K562 (cell line): ENCODE results near the gene SLC8A2. TPM values are rescaled to one million over a fixed set of nuclear protein-coding genes. Genes with fewer than 3 reads are reported as not detected.

Experiments used
- ATAC-seq: fragments of 200-7000 bp; cut with Tn5 transposase; 3 replicates; pipeline ENCODE4 v1.9.1; 2020; ENCODE audit warnings: moderate library complexity
- BruUV-seq: library from RNA; stranded (reverse); fragments of 400-500 nt; replicated peaks from 2 replicates; lab custom pipeline; 2021; lab: Mats Ljungman, UMichigan
- CTCF ChIA-PET: fragments of 300-600 bp; formaldehyde crosslinking; extraction: SDS; loops from one replicate; lab custom pipeline; 2021; ENCODE audit warnings: low intra/inter-chr PET ratio; lab: Yijun Ruan, JAX
- POLR2A ChIA-PET: fragments of 300-600, 350-650 bp; sonication (Branson Sonifier 250); formaldehyde crosslinking; extraction: SDS; loops from one replicate; lab custom pipeline; 2021; ENCODE audit warnings: antibody characterized with exemption, inconsistent platforms; lab: Yijun Ruan, JAX
- DNase-seq, 4 experiments: peaks; one replicate each; pipeline versions ENCODE4 v3.0.0 to v3.0.0-alpha.2; 2011 to 2018; ENCODE audit warnings: low spot score in 3 of 4, mixed read lengths in 3 of 4; ENCODE audit errors: extremely low read depth in 1 of 4
- FAIRE-seq: peaks from 2 replicates; lab custom pipeline; 2011; peaks lifted over from hg19 to GRCh38; lab: Jason Lieb, UNC
- H2AFZ ChIP-seq: 2 replicates; pipeline ENCODE4 v1.6.0; 2011; ENCODE audit warnings: low read depth, low read length, control low read depth, inconsistent platforms
- H3K27ac ChIP-seq: fragments of 200-600 bp; 3 replicates; pipeline ENCODE4 v1.8.0; 2011; ENCODE audit warnings: low read depth, mild to moderate bottlenecking, control low read depth, inconsistent platforms, low read length, moderate library complexity, mixed read lengths; ENCODE audit errors: extremely low read depth
- H3K27me3 ChIP-seq, 2 experiments: fragments of 300-600 bp in 1 of 2; 2 replicates in 1 of 2; 3 replicates in 1 of 2; pipeline versions ENCODE4 v1.6.0 to v1.8.0; 2011; ENCODE audit warnings: inconsistent platforms in 2 of 2, low read length in 2 of 2, mild to moderate bottlenecking in 1 of 2, mixed read lengths in 1 of 2, moderate library complexity in 1 of 2; ENCODE audit not compliant: control insufficient read depth in 2 of 2, insufficient read depth in 2 of 2
- H3K36me3 ChIP-seq: fragments of 300-600 bp; 3 replicates; pipeline ENCODE4 v1.8.0; 2011; ENCODE audit warnings: mild to moderate bottlenecking, low read length, inconsistent platforms; ENCODE audit not compliant: control insufficient read depth, insufficient read depth
- H3K4me1 ChIP-seq, 2 experiments: fragments of 200-600 bp in 1 of 2; replicated peaks in 1 of 2; 2 replicates in 1 of 2; 3 replicates in 1 of 2; pipeline versions ENCODE4 v1.5.1 to v1.8.0; 2011; ENCODE audit warnings: inconsistent platforms in 2 of 2, low read length in 2 of 2, mild to moderate bottlenecking in 1 of 2, mixed read lengths in 1 of 2, moderate library complexity in 1 of 2; ENCODE audit not compliant: control insufficient read depth in 2 of 2, insufficient read depth in 2 of 2
- H3K4me2 ChIP-seq: 2 replicates; pipeline ENCODE4 v1.6.1; 2011; ENCODE audit warnings: low read length, control low read depth, inconsistent platforms, mixed read lengths; ENCODE audit not compliant: insufficient read depth
- H3K4me3 ChIP-seq: fragments of 200-600 bp; sonication (generic), shearing (Covaris generic); 2 replicates; pipeline ENCODE4 v1.5.1; 2016; ENCODE audit warnings: control low read depth, inconsistent platforms
- H3K79me2 ChIP-seq: fragments of 200-600 bp; 3 replicates; pipeline ENCODE4 v1.8.0; 2011; ENCODE audit warnings: low read length, inconsistent platforms; ENCODE audit not compliant: control insufficient read depth, insufficient read depth
- H3K9ac ChIP-seq, 2 experiments: 2 replicates each; pipeline versions ENCODE4 v1.6.0 to v1.6.1; 2011; ENCODE audit warnings: low read depth in 2 of 2, low read length in 2 of 2, control low read depth in 1 of 2, inconsistent platforms in 1 of 2, mild to moderate bottlenecking in 1 of 2, mixed read lengths in 1 of 2; ENCODE audit not compliant: insufficient read depth in 1 of 2
- H3K9me1 ChIP-seq: one replicate; pipeline ENCODE4 v1.6.0; 2011; ENCODE audit warnings: inconsistent platforms, mild to moderate bottlenecking, low read length, moderate library complexity; ENCODE audit not compliant: control insufficient read depth, insufficient read depth
- H3K9me3 ChIP-seq: replicated peaks from 2 replicates; pipeline ENCODE4 v1.5.1; 2011; ENCODE audit warnings: low read depth, low read length, inconsistent platforms; ENCODE audit not compliant: control insufficient read depth, insufficient read depth
- H4K20me1 ChIP-seq: replicated peaks from 2 replicates; pipeline ENCODE4 v1.6.1; 2011; ENCODE audit warnings: low read length, inconsistent platforms, mixed read lengths; ENCODE audit not compliant: control insufficient read depth, insufficient read depth
- ADNP ChIP-seq: fragments of 200-800 bp; sonication (Bioruptor generic); IDR thresholded peaks from 2 replicates; pipeline ENCODE4 v1.6.1; 2016; ENCODE audit warnings: missing genetic modification characterization, missing compliant biosample characterization
- BCOR ChIP-seq: fragments of 450-650 bp; IDR thresholded peaks from 2 replicates; pipeline ENCODE4 v1.6.1; 2016
- BRF1 ChIP-seq: IDR thresholded peaks from 3 replicates; pipeline ENCODE4 v1.6.1; 2011; ENCODE audit warnings: borderline replicate concordance, mild to moderate bottlenecking; ENCODE audit not compliant: insufficient read length; ENCODE audit errors: extremely low read depth
- CBX5 ChIP-seq: IDR thresholded peaks from 2 replicates; pipeline ENCODE4 v1.6.1; 2014; ENCODE audit warnings: low read depth, borderline replicate concordance
- EHMT2 ChIP-seq: fragments of 450-650 bp; IDR thresholded peaks from 2 replicates; pipeline ENCODE4 v1.6.1; 2018; ENCODE audit warnings: antibody characterized with exemption
- FUS ChIP-seq: fragments of 200-400 bp; formaldehyde crosslinking; optimal IDR thresholded peaks from 2 replicates; pipeline ENCODE3; 2017; ENCODE audit warnings: low read depth, low read length
- HDAC2 ChIP-seq: fragments of 450-650 bp; IDR thresholded peaks from 2 replicates; pipeline ENCODE4 v1.6.1; 2016; ENCODE audit warnings: mild to moderate bottlenecking
- HIVEP1 ChIP-seq: fragments of 250-450 bp; sonication (Bioruptor Pico); IDR thresholded peaks from 2 replicates; pipeline ENCODE4 v1.4.0; 2020; ENCODE audit warnings: mild to moderate bottlenecking
- KDM1A ChIP-seq, 2 experiments: fragments of 450-650 bp; IDR thresholded peaks; 2 replicates each; pipeline ENCODE4 v1.6.1; 2016; ENCODE audit warnings: mild to moderate bottlenecking in 2 of 2
- POLR3A ChIP-seq: IDR thresholded peaks from 2 replicates; pipeline ENCODE4 v1.6.1; 2011; ENCODE audit warnings: borderline replicate concordance, mild to moderate bottlenecking, moderate library complexity; ENCODE audit not compliant: insufficient read length, insufficient read depth; ENCODE audit errors: extremely low read depth
- RBM25 ChIP-seq: fragments of 200-400 bp; formaldehyde crosslinking; IDR thresholded peaks from 2 replicates; pipeline ENCODE4 v1.6.1; 2018; ENCODE audit warnings: low read length, low read depth, moderate library complexity; ENCODE audit not compliant: severe bottlenecking
- RBM34 ChIP-seq: fragments of 200-400 bp; formaldehyde crosslinking; IDR thresholded peaks from 2 replicates; pipeline ENCODE4 v1.6.1; 2018; ENCODE audit warnings: low read length, borderline replicate concordance; ENCODE audit not compliant: insufficient read depth
- STAT5A ChIP-seq: IDR thresholded peaks from 2 replicates; pipeline ENCODE4 v1.6.1; 2012; ENCODE audit warnings: low read length, inconsistent platforms, borderline replicate concordance
- TFAM ChIP-seq: fragments of 250-450 bp; sonication (Bioruptor Pico); conservative IDR thresholded peaks from 2 replicates; pipeline ENCODE4 v1.5.0; 2021; ENCODE audit warnings: mild to moderate bottlenecking, moderate library complexity
- TFAP4 ChIP-seq: sonication (generic); formaldehyde crosslinking; IDR thresholded peaks from 2 replicates; pipeline ENCODE4 v1.8.0; 2022; ENCODE audit warnings: missing genetic modification reagents, mild to moderate bottlenecking, moderate library complexity, borderline replicate concordance
- YY1 ChIP-seq, 3 experiments: IDR thresholded peaks; 2 replicates each; pipeline ENCODE4 v1.6.1; 2011; ENCODE audit warnings: low read length in 2 of 3, mild to moderate bottlenecking in 2 of 3, moderate library complexity in 2 of 3, borderline replicate concordance in 1 of 3, control low read depth in 1 of 3, low read depth in 1 of 3; ENCODE audit not compliant: insufficient read depth in 3 of 3, insufficient replicate concordance in 2 of 3, control insufficient read depth in 1 of 3, insufficient read length in 1 of 3; ENCODE audit errors: extremely low read depth in 1 of 3
- ZNF280A ChIP-seq: fragments of 450-650 bp; IDR thresholded peaks from 2 replicates; pipeline ENCODE4 v1.6.1; 2018; ENCODE audit warnings: mild to moderate bottlenecking, low read depth; ENCODE audit not compliant: partially characterized antibody
- WGBS: fragments of 100-300 bp; shearing (Covaris generic); methylation state at CpG from one replicate; pipeline ENCODE4 v1.1.6; 2016; ENCODE audit warnings: low coverage, mixed read lengths; ENCODE audit not compliant: insufficient coverage; ENCODE audit errors: missing lambda C conversion rate; 5-methylcytosine and 5-hydroxymethylcytosine counted together
- in situ Hi-C: fragments of 300-500 bp; cut with MboI; formaldehyde crosslinking; loops from 4 replicates; pipeline ENCODE4 v1.15.0; 2018; ENCODE audit warnings: inconsistent platforms, mixed read lengths
- intact Hi-C: fragments of 100-400 bp; cut with micrococcal nuclease; formaldehyde crosslinking; loops from 2 replicates; pipeline ENCODE4 v1.14.2; 2022
- polyA plus RNA-seq, 8 experiments: library from polyadenylated mRNA; depleted of rRNA in 4 of 8; stranded (reverse) in 5 of 8; unstranded in 3 of 8; fragments of >200 nt; fragmentation: Nextera tagmentation in 2 of 8; fragmentation: Illumina TruSeq in 1 of 8; extraction: Ambion mirVana in 2 of 8; extraction: Trizol in 1 of 8; gene quantifications; 2 replicates each; pipeline versions ENCODE4 v1.2.1 to v1.2.3, GENCODE V29; 2011 to 2014; ENCODE audit warnings: inconsistent platforms in 1 of 8, missing spikeins in 1 of 8
- total RNA-seq, 7 experiments: library from RNA; depleted of rRNA in 6 of 7; stranded (reverse); fragments of >200 nt in 6 of 7; fragmentation: Illumina TruSeq in 2 of 7; extraction: Trizol in 2 of 7; gene quantifications; 2 replicates each; pipeline versions ENCODE4 v1.2.1 to v1.2.3, GENCODE V29; 2011 to 2021; ENCODE audit warnings: low replicate concordance in 1 of 7

Gene SLC8A2
- total and polyA plus RNA-seq, 9 of the 15 experiments (the other 6 are each of a cell fraction or from before 2014, with no cell fraction given): 0.07 to 0.66 (median 0.24) TPM; not detected in 3

DNA sequence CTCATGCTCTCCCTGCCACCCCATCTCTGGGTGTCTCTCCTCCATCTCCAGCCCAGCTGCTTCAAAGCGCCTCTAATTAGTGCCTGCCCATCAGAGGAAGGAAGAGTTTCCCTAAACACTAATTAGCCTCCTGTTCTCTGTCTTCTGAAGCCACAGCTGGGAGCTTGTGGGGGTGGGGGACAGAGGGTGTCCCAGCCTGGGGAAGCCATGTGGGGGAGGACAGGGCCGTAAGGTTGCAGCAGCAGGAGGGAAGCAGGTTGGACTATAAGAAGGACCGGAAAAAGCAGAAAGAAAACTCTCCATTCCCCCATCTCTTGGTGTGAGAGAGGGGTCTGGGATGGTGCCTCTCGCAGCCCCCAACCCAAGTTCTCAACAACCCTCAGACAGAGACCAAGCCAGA lies 26.2 kb downstream of the SLC8A2 start:
- in situ Hi-C loops (no loop called here), intact Hi-C loops (loop anchor here (10.0 kb wide), 1 partner anchor 159 kb away; the partner anchor contains the start of gene BICRA)
- Histone ChIP-seq H3K9me3 (no peaks in the 10 kb centered on the region), H3K27me3 (peaks cover 21 to 44% of the 10 kb centered on the region in 2 experiments; a peak in 4 of 5 replicates), H4K20me1 (peaks cover 7% of the 10 kb centered on the region; the same call in 1 of the 2 replicates), H3K36me3 (no peaks in the 10 kb centered on the region), H3K4me1 (peaks cover 13 to 39% of the 10 kb centered on the region in 2 experiments; a peak in 4 of 5 replicates), H2AFZ (no peak overlapping the region), H3K79me2 (no peaks in the 10 kb centered on the region), H3K4me2 (peak overlapping the region; percentile 97), H3K9ac (peak overlapping the region in 1 of 2 experiments; percentile 82; a peak in 1 of 4 replicates), H3K4me3 (peak overlapping the region; percentile 5; the same call in 1 of the 2 replicates), H3K9me1 (peaks cover 5% of the 10 kb centered on the region), H3K27ac (no peak overlapping the region)
- TF ChIP-seq HIVEP1 (CRISPR knock-in tag) (no peak), EHMT2 (no peak), RBM25 (peak; percentile 60), TFAM (no peak), FUS (no peak), CBX5 (no peak), YY1 (IDR thresholded peaks at IDR 0.05; ENCODE audit: borderline replicate concordance in 1 of 3, control insufficient read depth in 1 of 3, extremely low read depth in 1 of 3, insufficient read depth in 3 of 3, insufficient read length in 1 of 3, insufficient replicate concordance in 2 of 3, low read depth in 1 of 3, low read length in 2 of 3) (peak in 1 of 3 experiments; percentile 11), BCOR (peak; percentile 82), KDM1A (IDR thresholded peaks at IDR 0.05) (peak in 1 of 2 experiments; percentile 58; a peak in 1 of 4 replicates), BRF1 (no peak), POLR3A (no peak), ADNP (tag) (0 out of 2 replicates have a peak, but pooled peaks have one; percentile 13), HDAC2 (peak; percentile 27; the same call in 1 of the 2 replicates), RBM34 (no peak), ZNF280A (no peak), STAT5A (no peak), TFAP4 (peak; percentile 70)
- no TSS peak for BruUV-seq
- no peak for FAIRE-seq
- no peak for DNase-seq
- 0% methylated on average over 4 of the region's 4 CpGs for WGBS
- ChIA-PET CTCF (no interaction called here), POLR2A (interaction anchor here (0.7 to 0.9 kb wide), 2 partner anchors 9 to 16 kb away, joined by 3 to 6 read pairs; no protein-coding TSS in a partner anchor)
- ATAC-seq: no peak
